ENCODE measurements around the gene LIPC.

- TF ChIP-seq EZH2 (IDR thresholded peaks at IDR 0.05) (no peak), EGR1 (IDR thresholded peaks at IDR 0.05; ENCODE audit: low read depth) (no peak), CTCF (IDR thresholded peaks at IDR 0.05 in 2 of 3, conservative IDR thresholded peaks at IDR 0.05 in 1 of 3; ENCODE audit: borderline replicate concordance in 1 of 3, insufficient read depth in 1 of 3, low read depth in 2 of 3, low read length in 2 of 3) (no peak), EZH2phosphoT487 (IDR thresholded peaks at IDR 0.05; ENCODE audit: borderline replicate concordance) (no peak), MAX (IDR thresholded peaks at IDR 0.05) (no peak; the same call in 1 of the 2 replicates), ZBTB33 (IDR thresholded peaks at IDR 0.05; ENCODE audit: extremely low read depth, insufficient replicate concordance, low read length) (no peak), ATF3 (IDR thresholded peaks at IDR 0.05) (no peak), FOSL1 (IDR thresholded peaks at IDR 0.05; ENCODE audit: low read depth) (peak; percentile 57; the same call in 1 of the 2 replicates), POLR2A (IDR thresholded peaks at IDR 0.05; ENCODE audit: borderline replicate concordance, extremely low read depth, insufficient read depth, insufficient read length) (no peak), ZNF274 (IDR thresholded peaks at IDR 0.05; ENCODE audit: low read depth, low read length) (no peak)
Measured at GRCh38 chr15:58521293-58521991, 89.7 kb downstream of the LIPC start.
